Muscle of leg (tissue), 16 donors: ENCODE measurements around the gene USP40. TPM values are rescaled to one million over a fixed set of nuclear protein-coding genes. Genes with fewer than 3 reads are reported as not detected.

Source experiments
- DNase-seq: peaks from one replicate; pipeline ENCODE4 v3.0.0; 2013
- H3K27ac ChIP-seq: one replicate; pipeline ENCODE4 v1.5.1; 2013; ENCODE audit warnings: mild to moderate bottlenecking, low read length, control low read depth
- H3K27me3 ChIP-seq: one replicate; pipeline ENCODE4 v1.6.1; 2013; ENCODE audit warnings: low read length; ENCODE audit not compliant: control insufficient read depth, insufficient read depth
- H3K36me3 ChIP-seq: one replicate; pipeline ENCODE4 v1.6.1; 2013; ENCODE audit warnings: low read length; ENCODE audit not compliant: control insufficient read depth, insufficient read depth
- H3K4me1 ChIP-seq: one replicate; pipeline ENCODE4 v1.6.1; 2013; ENCODE audit warnings: low read length; ENCODE audit not compliant: control insufficient read depth, insufficient read depth
- H3K4me3 ChIP-seq: one replicate; pipeline ENCODE4 v1.5.1; 2013; ENCODE audit warnings: low read length, control low read depth
- H3K9me3 ChIP-seq: replicated peaks from 2 replicates; pipeline ENCODE4 v1.6.1; 2013; ENCODE audit warnings: low read depth, low read length; ENCODE audit not compliant: control insufficient read depth
- WGBS: methylation state at CpG from one replicate; pipeline ENCODE4 v1.1.5; 2013; ENCODE audit warnings: missing lambda C conversion rate; ENCODE audit not compliant: insufficient coverage; 5-methylcytosine and 5-hydroxymethylcytosine counted together
- long read RNA-seq, 11 donors: transcript quantifications; one replicate each; lab custom pipeline, GENCODE V29; 2026
- polyA plus RNA-seq, 8 donors: library from polyadenylated mRNA; unstranded; fragments of 120-200 nt; gene quantifications; one replicate each; pipeline versions ENCODE4 v1.2.1 to v1.2.3, GENCODE V29; 2013; ENCODE audit warnings: inconsistent platforms in 1 of 8, low replicate concordance in 1 of 8; ENCODE audit not compliant: insufficient read length in 8 of 8, insufficient read depth in 1 of 8
- total RNA-seq: library from RNA; stranded (reverse); fragments of 120-200 nt; gene quantifications from one replicate; pipeline ENCODE4 v1.2.4, GENCODE V29; 2013

USP40 gene
- total RNA-seq (22.5 TPM), polyA plus RNA-seq (10 to 100 TPM; 18.0 to 30.2 (median 21.9) TPM)
- long read RNA-seq, donor 1 = 0 reads
- long read RNA-seq, donor 2 = 0 reads
- long read RNA-seq, donor 3, partial matches to known transcripts = 0 of 2 reads
- long read RNA-seq, donor 3, other reads (novel, unspliced or antisense) = 0 of 2 reads
- long read RNA-seq, donor 4 = 0 reads
- long read RNA-seq, donor 5, partial matches to known transcripts = 7 of 7 reads
- long read RNA-seq, donor 5, other reads (novel, unspliced or antisense) = 0 of 7 reads
- long read RNA-seq, donor 6 = 0 reads
- long read RNA-seq, donor 7, partial matches to known transcripts = 0 of 1 reads
- long read RNA-seq, donor 7, other reads (novel, unspliced or antisense) = 0 of 1 reads
- long read RNA-seq, donor 8 = 0 reads
- long read RNA-seq, donor 9, partial matches to known transcripts = 0 of 1 reads
- long read RNA-seq, donor 9, other reads (novel, unspliced or antisense) = 0 of 1 reads
- long read RNA-seq, donor 10 = 0 reads
- long read RNA-seq, donor 11, partial matches to known transcripts = 0 of 1 reads
- long read RNA-seq, donor 11, other reads (novel, unspliced or antisense) = 0 of 1 reads

GRCh38 chr2:233566141-233566956 lies at the start of gene USP40:
TSS of gene USP40 (minus strand) at chr2:233566782. CDS start at chr2:233565554, 1,228 bp downstream.
- DNase-seq = peak; percentile 97
- WGBS = 0% methylated on average over 22 of the region's 51 CpGs
- Histone ChIP-seq H3K4me1 (no peaks in the 10 kb centered on the region), H3K27ac (peak within 1 kb of the TSS; percentile 98), H3K27me3 (peaks cover 3% of the 10 kb centered on the region), H3K36me3 (peaks cover 6% of the 10 kb centered on the region), H3K4me3 (peak within 1 kb of the TSS; percentile 95), H3K9me3 (no peaks in the 10 kb centered on the region)

GRCh38 chr2:233611284-233611683 lies 44.7 kb upstream of the USP40 start:
- Histone ChIP-seq H3K27me3 (no peaks in the 10 kb centered on the region), H3K36me3 (no peaks in the 10 kb centered on the region), H3K4me1 (no peaks in the 10 kb centered on the region), H3K4me3 (no peak overlapping the region), H3K9me3 (no peaks in the 10 kb centered on the region), H3K27ac (no peak overlapping the region)
- WGBS = no CpG with 5 or more reads among the region's 4 CpGs
- DNase-seq = no peak

- H3K27me3 ChIP-seq = no peaks in the 10 kb centered on the region
- H3K36me3 ChIP-seq = no peaks in the 10 kb centered on the region
- no peaks in the 10 kb centered on the region for H3K9me3 ChIP-seq
- no peak overlapping the region for H3K4me3 ChIP-seq
- no peak for DNase-seq
- H3K27ac ChIP-seq = no peak overlapping the region
- WGBS = 83% methylated on average over 1 of the region's 1 CpG
- no peaks in the 10 kb centered on the region for H3K4me1 ChIP-seq
Observed at GRCh38 chr2:233605680-233606079, 39.1 kb upstream of the USP40 start.

GRCh38 chr2:233604826-233605225 lies 38.2 kb upstream of the USP40 start:
- no peaks in the 10 kb centered on the region for H3K9me3 ChIP-seq
- no peak overlapping the region for H3K27ac ChIP-seq
- H3K4me3 ChIP-seq = no peak overlapping the region
- H3K4me1 ChIP-seq = no peaks in the 10 kb centered on the region
- no peak for DNase-seq
- H3K27me3 ChIP-seq = peaks cover 3% of the 10 kb centered on the region
- no peaks in the 10 kb centered on the region for H3K36me3 ChIP-seq
- WGBS = 90% methylated on average over 2 of the region's 3 CpGs

GRCh38 chr2:233603520-233603919 lies 36.9 kb upstream of the USP40 start:
- H3K4me1 ChIP-seq = no peaks in the 10 kb centered on the region
- no CpG with 5 or more reads among the region's 4 CpGs for WGBS
- no peak overlapping the region for H3K4me3 ChIP-seq
- no peaks in the 10 kb centered on the region for H3K9me3 ChIP-seq
- peaks cover 3% of the 10 kb centered on the region for H3K27me3 ChIP-seq
- H3K27ac ChIP-seq = no peak overlapping the region
- H3K36me3 ChIP-seq = no peaks in the 10 kb centered on the region
- no peak for DNase-seq

GRCh38 chr2:233602076-233602475 lies 35.5 kb upstream of the USP40 start:
- H3K36me3 ChIP-seq = no peaks in the 10 kb centered on the region
- peaks cover 3% of the 10 kb centered on the region for H3K27me3 ChIP-seq
- no peaks in the 10 kb centered on the region for H3K9me3 ChIP-seq
- H3K27ac ChIP-seq = no peak overlapping the region
- WGBS = no CpG with 5 or more reads among the region's 1 CpG
- no peaks in the 10 kb centered on the region for H3K4me1 ChIP-seq
- DNase-seq = no peak
- no peak overlapping the region for H3K4me3 ChIP-seq

- H3K36me3 ChIP-seq = no peaks in the 10 kb centered on the region
- H3K4me3 ChIP-seq = no peak overlapping the region
- H3K27me3 ChIP-seq = peaks cover 3% of the 10 kb centered on the region
- 74% methylated on average over 2 of the region's 2 CpGs for WGBS
- DNase-seq = no peak
- H3K27ac ChIP-seq = no peak overlapping the region
- no peaks in the 10 kb centered on the region for H3K9me3 ChIP-seq
- H3K4me1 ChIP-seq = no peaks in the 10 kb centered on the region
Observed at GRCh38 chr2:233600386-233600785, 33.8 kb upstream of the USP40 start.

GRCh38 chr2:233598952-233599351 lies 32.4 kb upstream of the USP40 start:
- Histone ChIP-seq H3K9me3 (no peaks in the 10 kb centered on the region), H3K27me3 (peaks cover 3% of the 10 kb centered on the region), H3K27ac (no peak overlapping the region), H3K4me3 (no peak overlapping the region), H3K36me3 (no peaks in the 10 kb centered on the region), H3K4me1 (no peaks in the 10 kb centered on the region)
- DNase-seq = no peak
- WGBS = no CpG with 5 or more reads among the region's 3 CpGs

GRCh38 chr2:233597522-233597921 lies 30.9 kb upstream of the USP40 start:
- H3K9me3 ChIP-seq = no peaks in the 10 kb centered on the region
- H3K4me1 ChIP-seq = no peaks in the 10 kb centered on the region
- peaks cover 3% of the 10 kb centered on the region for H3K27me3 ChIP-seq
- H3K36me3 ChIP-seq = no peaks in the 10 kb centered on the region
- DNase-seq = no peak
- H3K4me3 ChIP-seq = no peak overlapping the region
- H3K27ac ChIP-seq = no peak overlapping the region
- WGBS = no CpG with 5 or more reads among the region's 1 CpG

- Histone ChIP-seq H3K4me3 (no peak overlapping the region), H3K27ac (no peak overlapping the region), H3K36me3 (no peaks in the 10 kb centered on the region), H3K27me3 (no peaks in the 10 kb centered on the region), H3K4me1 (no peaks in the 10 kb centered on the region), H3K9me3 (no peaks in the 10 kb centered on the region)
- no peak for DNase-seq
- no CpG with 5 or more reads among the region's 8 CpGs for WGBS
Observed at GRCh38 chr2:233593201-233593600, 26.6 kb upstream of the USP40 start.
